22Rv1 (cell line): ENCODE data around the gene ALS2.
"Not testable (repeated sequence)": the region's sequence is repeated elsewhere in the genome, so short reads cannot be mapped to it uniquely, and the experiment has no call there.

ENCODE experiments used
- H3K27ac ChIP-seq: fragments of 450-650 bp; 2 replicates; pipeline ENCODE4 v1.5.1; 2017
- ZFX ChIP-seq: fragments of 450-650 bp; IDR thresholded peaks from 2 replicates; pipeline ENCODE4 v1.6.1; 2017; ENCODE audit warnings: antibody characterized with exemption, borderline replicate concordance
- TF ChIP-seq, protein P1 (sequence below): fragments of 450-650 bp; IDR thresholded peaks from 2 replicates; pipeline ENCODE4 v1.5.1; 2017; ENCODE audit warnings: mild to moderate bottlenecking

ALS2 gene

GRCh38 chr2:201675454-201675853, 105.3 kb downstream of the ALS2 start:
- no peak for TF ChIP-seq ZFX
- TF ChIP-seq, protein P1, sequence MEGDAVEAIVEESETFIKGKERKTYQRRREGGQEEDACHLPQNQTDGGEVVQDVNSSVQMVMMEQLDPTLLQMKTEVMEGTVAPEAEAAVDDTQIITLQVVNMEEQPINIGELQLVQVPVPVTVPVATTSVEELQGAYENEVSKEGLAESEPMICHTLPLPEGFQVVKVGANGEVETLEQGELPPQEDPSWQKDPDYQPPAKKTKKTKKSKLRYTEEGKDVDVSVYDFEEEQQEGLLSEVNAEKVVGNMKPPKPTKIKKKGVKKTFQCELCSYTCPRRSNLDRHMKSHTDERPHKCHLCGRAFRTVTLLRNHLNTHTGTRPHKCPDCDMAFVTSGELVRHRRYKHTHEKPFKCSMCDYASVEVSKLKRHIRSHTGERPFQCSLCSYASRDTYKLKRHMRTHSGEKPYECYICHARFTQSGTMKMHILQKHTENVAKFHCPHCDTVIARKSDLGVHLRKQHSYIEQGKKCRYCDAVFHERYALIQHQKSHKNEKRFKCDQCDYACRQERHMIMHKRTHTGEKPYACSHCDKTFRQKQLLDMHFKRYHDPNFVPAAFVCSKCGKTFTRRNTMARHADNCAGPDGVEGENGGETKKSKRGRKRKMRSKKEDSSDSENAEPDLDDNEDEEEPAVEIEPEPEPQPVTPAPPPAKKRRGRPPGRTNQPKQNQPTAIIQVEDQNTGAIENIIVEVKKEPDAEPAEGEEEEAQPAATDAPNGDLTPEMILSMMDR, result no peak

DNA sequence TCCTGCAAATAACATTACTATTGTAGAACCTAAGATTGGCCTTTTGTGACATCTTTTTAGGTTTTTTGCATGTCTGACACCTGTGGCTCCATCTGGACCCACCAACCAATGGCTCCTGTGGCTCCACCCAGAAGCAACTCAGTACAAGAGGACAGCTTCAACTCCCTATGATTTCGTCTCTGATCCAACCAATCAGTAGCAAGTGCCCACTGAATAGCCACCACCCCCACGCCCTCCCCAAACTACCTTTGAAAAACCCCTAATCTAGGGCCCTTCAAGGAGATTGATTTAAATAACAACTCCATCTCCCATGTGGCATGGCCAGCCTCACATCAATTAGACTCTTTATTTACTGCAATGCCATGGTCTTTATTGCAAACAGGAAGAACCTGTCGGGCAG, 105.9 kb downstream of the ALS2 start:
- TF ChIP-seq, protein P1, result no peak
- no peak for TF ChIP-seq ZFX
- H3K27ac ChIP-seq, result no peak overlapping the region

More at GRCh38 chr2:201675454-201675853, 105.3 kb downstream of the ALS2 start:
- no peak overlapping the region for H3K27ac ChIP-seq

GRCh38 chr2:201674298-201674697, 106.4 kb downstream of the ALS2 start:
- TF ChIP-seq, protein P1, result no peak
- no peak for TF ChIP-seq ZFX
- no peak overlapping the region for H3K27ac ChIP-seq

DNA sequence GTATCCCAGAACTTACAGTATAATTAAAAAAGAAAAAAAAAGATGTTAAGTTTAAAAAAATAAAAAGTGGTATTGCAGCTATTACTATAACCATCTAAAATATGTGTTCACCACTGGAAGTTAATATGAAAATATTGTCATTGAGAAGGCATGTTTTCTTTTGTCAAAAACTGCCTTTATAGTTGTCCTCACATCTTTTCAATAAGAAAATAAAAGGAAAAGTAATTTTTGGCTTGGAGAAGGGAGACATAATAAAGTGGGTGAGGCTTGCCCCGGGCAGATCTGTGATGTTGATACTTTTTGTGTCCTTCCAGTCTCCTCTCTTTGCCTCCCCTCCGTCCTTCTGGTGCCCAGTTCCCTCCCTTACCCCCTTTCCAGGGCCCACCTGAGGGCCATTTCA, 107.2 kb downstream of the ALS2 start:
- no peak overlapping the region for H3K27ac ChIP-seq
- TF ChIP-seq, protein P1, result no peak
- no peak for TF ChIP-seq ZFX

GRCh38 chr2:201671205-201671604, 109.5 kb downstream of the ALS2 start:
- not testable (repeated sequence) for H3K27ac ChIP-seq

- no peak overlapping the region for H3K27ac ChIP-seq
- no peak for TF ChIP-seq ZFX
- TF ChIP-seq, protein P1, result no peak
Measured at GRCh38 chr2:201669865-201670264, 110.9 kb downstream of the ALS2 start.

- H3K27ac ChIP-seq, result no peak overlapping the region
- TF ChIP-seq ZFX, result no peak
- TF ChIP-seq, protein P1, result no peak
Measured at GRCh38 chr2:201668402-201668910, 112.3 kb downstream of the ALS2 start.

DNA sequence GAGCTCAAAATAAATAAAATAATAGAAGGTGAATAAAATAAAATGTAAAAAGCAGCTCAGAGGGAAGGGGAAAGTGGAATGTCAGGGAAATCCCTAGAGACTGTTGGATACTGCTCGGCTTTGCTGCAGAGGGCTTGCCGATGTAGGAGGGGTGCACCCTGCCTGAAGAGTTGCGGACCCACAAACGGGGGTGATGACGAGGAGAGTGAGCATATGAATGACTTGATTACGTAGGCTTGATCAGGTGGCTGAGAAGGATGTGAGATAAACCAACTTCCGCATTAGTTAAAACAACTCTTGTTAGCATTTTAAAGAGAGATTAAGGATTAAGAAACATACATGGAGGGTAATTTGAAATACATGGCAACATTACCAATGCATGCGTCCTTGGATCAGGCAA, 116.4 kb downstream of the ALS2 start:
- TF ChIP-seq, protein P1, result no peak
- no peak for TF ChIP-seq ZFX
- no peak overlapping the region for H3K27ac ChIP-seq
